Trophoblast cell (in vitro differentiated cells and primary cell): ENCODE results near the gene GEMIN5.
A peak's percentile ranks its signal among the peaks of the same experiment; 100 is the strongest.

ENCODE experiments used
- DNase-seq, 2 donors: peaks; one replicate each; pipeline ENCODE4 v3.0.0-alpha.2; 2016
- H2AFZ ChIP-seq: 2 replicates; pipeline ENCODE4 v1.6.1; 2013; ENCODE audit warnings: low read length, moderate library complexity, mild to moderate bottlenecking; ENCODE audit not compliant: insufficient read depth, poor library complexity
- H2AK5ac ChIP-seq: 2 replicates; pipeline ENCODE4 v1.6.1; 2013; ENCODE audit warnings: mild to moderate bottlenecking, low read length
- H2BK120ac ChIP-seq: 2 replicates; pipeline ENCODE4 v1.6.1; 2013; ENCODE audit warnings: low read length, mild to moderate bottlenecking, moderate library complexity; ENCODE audit not compliant: insufficient read depth, poor library complexity
- H2BK12ac ChIP-seq: 2 replicates; pipeline ENCODE4 v1.6.1; 2013; ENCODE audit warnings: mild to moderate bottlenecking, low read length, moderate library complexity
- H2BK5ac ChIP-seq: 2 replicates; pipeline ENCODE4 v1.6.1; 2013; ENCODE audit warnings: low read length, low read depth, moderate library complexity, mild to moderate bottlenecking; ENCODE audit not compliant: poor library complexity
- H3K14ac ChIP-seq: 2 replicates; pipeline ENCODE4 v1.6.1; 2013; ENCODE audit warnings: mild to moderate bottlenecking, low read length
- H3K18ac ChIP-seq: 2 replicates; pipeline ENCODE4 v1.6.1; 2013; ENCODE audit warnings: mild to moderate bottlenecking, low read length
- H3K23ac ChIP-seq: 2 replicates; pipeline ENCODE4 v1.6.1; 2013; ENCODE audit warnings: low read length
- H3K27ac ChIP-seq: 2 replicates; pipeline ENCODE4 v1.5.1; 2013; ENCODE audit warnings: low read depth, mild to moderate bottlenecking, inconsistent platforms, low read length, moderate library complexity
- H3K27me3 ChIP-seq: 2 replicates; pipeline ENCODE4 v1.6.1; 2013; ENCODE audit warnings: inconsistent platforms, mild to moderate bottlenecking, low read length, moderate library complexity; ENCODE audit not compliant: insufficient read depth
- H3K36me3 ChIP-seq, 2 experiments: 1 replicate in 1 of 2; 2 replicates in 1 of 2; pipeline ENCODE4 v1.6.1; 2013; ENCODE audit warnings: low read length in 2 of 2, mild to moderate bottlenecking in 2 of 2, moderate library complexity in 1 of 2; ENCODE audit not compliant: insufficient read depth in 2 of 2, control insufficient read depth in 1 of 2
- H3K4ac ChIP-seq: 2 replicates; pipeline ENCODE4 v1.6.1; 2013; ENCODE audit warnings: low read depth, mild to moderate bottlenecking, low read length, moderate library complexity
- H3K4me1 ChIP-seq, 2 experiments: 1 replicate in 1 of 2; 2 replicates in 1 of 2; pipeline ENCODE4 v1.6.1; 2013; ENCODE audit warnings: low read length in 2 of 2, mild to moderate bottlenecking in 2 of 2, moderate library complexity in 1 of 2; ENCODE audit not compliant: insufficient read depth in 2 of 2, control insufficient read depth in 1 of 2
- H3K4me2 ChIP-seq: 2 replicates; pipeline ENCODE4 v1.6.1; 2013; ENCODE audit warnings: inconsistent platforms, mild to moderate bottlenecking, low read length, moderate library complexity
- H3K4me3 ChIP-seq: 2 replicates; pipeline ENCODE4 v1.5.1; 2013; ENCODE audit warnings: mild to moderate bottlenecking, low read depth, low read length, inconsistent platforms
- H3K79me1 ChIP-seq: one replicate; pipeline ENCODE4 v1.6.1; 2013; ENCODE audit warnings: low read length
- H3K79me2 ChIP-seq: 2 replicates; pipeline ENCODE4 v1.6.1; 2013; ENCODE audit warnings: low read length, mild to moderate bottlenecking; ENCODE audit not compliant: control insufficient read depth, insufficient read depth, poor library complexity
- H3K9ac ChIP-seq: 2 replicates; pipeline ENCODE4 v1.6.1; 2013; ENCODE audit warnings: mild to moderate bottlenecking, low read length
- H3K9me3 ChIP-seq: 2 replicates; pipeline ENCODE4 v1.6.1; 2013; ENCODE audit warnings: low read depth, mild to moderate bottlenecking, control low read depth, inconsistent platforms, low read length; ENCODE audit not compliant: insufficient read depth
- H4K12ac ChIP-seq: 2 replicates; pipeline ENCODE4 v1.6.1; 2013; ENCODE audit warnings: low read depth, mild to moderate bottlenecking, low read length, moderate library complexity
- H4K8ac ChIP-seq: 2 replicates; pipeline ENCODE4 v1.6.1; 2013; ENCODE audit warnings: low read depth, mild to moderate bottlenecking, low read length, moderate library complexity
- H4K91ac ChIP-seq: one replicate; pipeline ENCODE4 v1.6.1; 2013; ENCODE audit warnings: low read depth, mild to moderate bottlenecking, low read length, moderate library complexity
- WGBS: extraction: QIAGEN DNeasy Blood & Tissue Kit; methylation state at CpG from one replicate; pipeline ENCODE4 v1.1.7; 2013; ENCODE audit warnings: missing lambda C conversion rate; ENCODE audit not compliant: insufficient read length, insufficient coverage; ENCODE audit errors: extremely low coverage; 5-methylcytosine and 5-hydroxymethylcytosine counted together

Gene GEMIN5

GRCh38 chr5:154858297-154858971 is 79.6 kb downstream of the GEMIN5 start, which contains the start of gene CNOT8:
Gene CNOT8 (plus strand): TSS chr5:154858627. CDS start chr5:154863279, 4,652 bp downstream.
- peak within 1 kb of the TSS; percentile 87 for H2BK5ac ChIP-seq
- no peak within 1 kb of the TSS for H2BK12ac ChIP-seq
- peak within 1 kb of the TSS; percentile 56 for H3K4ac ChIP-seq
- H3K4me3 ChIP-seq = peak within 1 kb of the TSS; percentile 81
- peak within 1 kb of the TSS; percentile 69 for H3K14ac ChIP-seq
- H4K8ac ChIP-seq = peak within 1 kb of the TSS; percentile 75
- DNase-seq = peak; percentile 90 to 95
- no peak within 1 kb of the TSS for H2AK5ac ChIP-seq
- peaks cover 5% of the 10 kb centered on the region for H3K79me2 ChIP-seq
- H4K91ac ChIP-seq = peak within 1 kb of the TSS; percentile 64
- H3K27ac ChIP-seq = peak within 1 kb of the TSS; percentile 98
- peak within 1 kb of the TSS; percentile 65 for H2AFZ ChIP-seq
- H3K79me1 ChIP-seq = peaks cover 15% of the 10 kb centered on the region
- H3K23ac ChIP-seq = no peak within 1 kb of the TSS
- no peaks in the 10 kb centered on the region for H3K9me3 ChIP-seq
- H3K4me2 ChIP-seq = peak within 1 kb of the TSS; percentile 81
- peaks cover 4 to 7% of the 10 kb centered on the region in 2 experiments for H3K4me1 ChIP-seq
- no peaks in the 10 kb centered on the region for H3K27me3 ChIP-seq
- peak within 1 kb of the TSS; percentile 57 for H2BK120ac ChIP-seq
- H3K18ac ChIP-seq = peak within 1 kb of the TSS; percentile 56
- peaks cover 2 to 4% of the 10 kb centered on the region in 2 experiments for H3K36me3 ChIP-seq
- H3K9ac ChIP-seq = peak within 1 kb of the TSS; percentile 94
- no CpG with 5 or more reads among the region's 65 CpGs for WGBS
- peak within 1 kb of the TSS; percentile 52 for H4K12ac ChIP-seq

GRCh38 chr5:154857530-154858296 is 80.3 kb downstream of the GEMIN5 start:
- peak overlapping the region; percentile 94 for H3K9ac ChIP-seq

GRCh38 chr5:154851351-154851750 is 86.7 kb downstream of the GEMIN5 start:
- Histone ChIP-seq H3K4me1 (peaks cover 3 to 8% of the 10 kb centered on the region in 2 experiments), H3K9ac (no peak overlapping the region), H2BK5ac (no peak overlapping the region), H3K27me3 (no peaks in the 10 kb centered on the region), H2AK5ac (no peak overlapping the region), H2BK12ac (no peak overlapping the region), H3K14ac (no peak overlapping the region), H3K36me3 (no peaks in the 10 kb centered on the region), H3K4me2 (no peak overlapping the region), H4K91ac (no peak overlapping the region), H4K12ac (no peak overlapping the region), H3K79me1 (no peaks in the 10 kb centered on the region), H2BK120ac (no peak overlapping the region), H3K4ac (no peak overlapping the region), H3K27ac (no peak overlapping the region), H3K18ac (no peak overlapping the region), H3K4me3 (no peak overlapping the region), H3K23ac (no peak overlapping the region), H3K79me2 (no peaks in the 10 kb centered on the region), H3K9me3 (no peaks in the 10 kb centered on the region), H2AFZ (no peak overlapping the region), H4K8ac (no peak overlapping the region)
- WGBS = no CpG with 5 or more reads among the region's 3 CpGs
- no peak for DNase-seq

More at GRCh38 chr5:154857530-154858296, 80.3 kb downstream of the GEMIN5 start:
- Histone ChIP-seq H3K18ac (peak overlapping the region; percentile 21), H3K36me3 (no peaks in the 10 kb centered on the region), H3K23ac (no peak overlapping the region), H3K4me2 (peak overlapping the region; percentile 81), H3K27me3 (no peaks in the 10 kb centered on the region), H2BK5ac (peak overlapping the region; percentile 87), H4K8ac (peak overlapping the region; percentile 73), H3K4me1 (peaks cover 4 to 7% of the 10 kb centered on the region in 2 experiments), H3K4ac (peak overlapping the region; percentile 22), H3K27ac (peak overlapping the region; percentile 98), H4K12ac (peak overlapping the region; percentile 37), H2BK120ac (peak overlapping the region; percentile 57), H3K79me2 (peaks cover 5% of the 10 kb centered on the region), H2AFZ (peak overlapping the region; percentile 65), H2AK5ac (no peak overlapping the region), H3K9me3 (no peaks in the 10 kb centered on the region), H2BK12ac (no peak overlapping the region), H3K14ac (peak overlapping the region; percentile 69), H3K79me1 (peaks cover 15% of the 10 kb centered on the region), H3K4me3 (peak overlapping the region; percentile 81), H4K91ac (peak overlapping the region; percentile 61)
- WGBS = no CpG with 5 or more reads among the region's 59 CpGs
- DNase-seq = peak; percentile 86 to 94

GRCh38 chr5:154850255-154851062 is 87.6 kb downstream of the GEMIN5 start, which contains the start of gene FAXDC2:
Gene FAXDC2 (minus strand): TSS chr5:154850603. CDS start chr5:154838178, 12,425 bp downstream.
- Histone ChIP-seq H2AK5ac (no peak within 1 kb of the TSS), H4K91ac (peak within 1 kb of the TSS; percentile 32), H3K18ac (peak within 1 kb of the TSS; percentile 60), H3K9me3 (no peaks in the 10 kb centered on the region), H3K79me1 (no peaks in the 10 kb centered on the region), H2BK120ac (no peak within 1 kb of the TSS), H3K27ac (peak within 1 kb of the TSS; percentile 58), H3K4ac (no peak within 1 kb of the TSS), H3K4me1 (peaks cover 3 to 8% of the 10 kb centered on the region in 2 experiments), H4K8ac (peak within 1 kb of the TSS; percentile 73), H3K79me2 (no peaks in the 10 kb centered on the region), H3K4me3 (peak within 1 kb of the TSS; percentile 55), H3K27me3 (no peaks in the 10 kb centered on the region), H3K9ac (no peak within 1 kb of the TSS), H3K36me3 (no peaks in the 10 kb centered on the region), H2AFZ (peak within 1 kb of the TSS; percentile 58), H3K14ac (peak within 1 kb of the TSS; percentile 20), H3K23ac (no peak within 1 kb of the TSS), H4K12ac (peak within 1 kb of the TSS; percentile 55), H2BK5ac (no peak within 1 kb of the TSS), H2BK12ac (peak within 1 kb of the TSS; percentile 23), H3K4me2 (peak within 1 kb of the TSS; percentile 68)
- peak in 1 of 2 donors; percentile 25 for DNase-seq
- WGBS = no CpG with 5 or more reads among the region's 11 CpGs
